WTC11 (cell line): ENCODE measurements around the gene ABCB4. TPM values are rescaled to one million over a fixed set of nuclear protein-coding genes. Genes with fewer than 3 reads are reported as not detected.

Experiments used
- ATAC-seq: fragments of 200-7000 bp; cut with Tn5 transposase; 2 replicates; pipeline ENCODE4 v1.10.0; 2021; ENCODE audit warnings: mild to moderate bottlenecking, moderate library complexity
- CTCF ChIA-PET: fragments of 300-600 bp; sonication (Branson Sonifier 250); formaldehyde crosslinking; loops from one replicate; lab custom pipeline; 2021; ENCODE audit warnings: antibody characterized with exemption; lab: Charles Lee
- POLR2A ChIA-PET: fragments of 350-600 bp; sonication (Branson Sonifier 250); formaldehyde crosslinking; loops from one replicate; lab custom pipeline; 2021; ENCODE audit warnings: antibody characterized with exemption; lab: Charles Lee
- DNase-seq: peaks from one replicate; pipeline ENCODE4 v3.0.0; 2021; ENCODE audit warnings: low spot score
- H3K27ac Mint-ChIP-seq: 2 replicates; pipeline ENCODE4 v1.8.0; 2021; ENCODE audit warnings: mixed read lengths
- H3K27me3 Mint-ChIP-seq: 2 replicates; pipeline ENCODE4 v1.8.0; 2021; ENCODE audit warnings: low read depth, mild to moderate bottlenecking, moderate library complexity, mixed read lengths
- H3K36me3 Mint-ChIP-seq: 2 replicates; pipeline ENCODE4 v1.8.0; 2021; ENCODE audit warnings: mixed read lengths
- H3K4me1 Mint-ChIP-seq: 2 replicates; pipeline ENCODE4 v1.8.0; 2022; ENCODE audit warnings: mixed read lengths
- H3K4me3 Mint-ChIP-seq: 2 replicates; pipeline ENCODE4 v1.8.0; 2021; ENCODE audit warnings: mild to moderate bottlenecking, moderate library complexity, mixed read lengths
- H3K9me3 Mint-ChIP-seq: 2 replicates; pipeline ENCODE4 v1.8.0; 2021; ENCODE audit warnings: mixed read lengths
- EMX1 ChIP-seq: fragments of 250-450 bp; sonication (Bioruptor Pico); IDR thresholded peaks from 2 replicates; pipeline ENCODE4 v1.8.0; 2021; ENCODE audit warnings: mild to moderate bottlenecking
- HMGA2 ChIP-seq: fragments of 250-450 bp; sonication (Bioruptor Pico); IDR thresholded peaks from 2 replicates; pipeline ENCODE4 v1.4.0; 2021; ENCODE audit warnings: mild to moderate bottlenecking, moderate library complexity
- OVOL2 ChIP-seq: fragments of 250-450 bp; sonication (Bioruptor Pico); IDR thresholded peaks from 2 replicates; pipeline ENCODE4 v1.9.0; 2021; ENCODE audit warnings: mild to moderate bottlenecking, borderline replicate concordance
- RELA ChIP-seq: sonication (generic); formaldehyde crosslinking; IDR thresholded peaks from 2 replicates; pipeline ENCODE4 v1.8.1; 2022; ENCODE audit warnings: missing genetic modification reagents, mild to moderate bottlenecking, borderline replicate concordance
- TEAD1 ChIP-seq: sonication (generic); formaldehyde crosslinking; IDR thresholded peaks from 2 replicates; pipeline ENCODE4 v1.8.0; 2022; ENCODE audit warnings: mild to moderate bottlenecking, missing genetic modification reagents
- ZNF263 ChIP-seq: sonication (generic); formaldehyde crosslinking; IDR thresholded peaks from 2 replicates; pipeline ENCODE4 v1.8.1; 2022; ENCODE audit warnings: low read depth, mild to moderate bottlenecking, moderate library complexity, missing genetic modification reagents
- ZNF671 ChIP-seq: fragments of 250-450 bp; sonication (Bioruptor Pico); IDR thresholded peaks from 2 replicates; pipeline ENCODE4 v1.8.0; 2021; ENCODE audit warnings: mild to moderate bottlenecking
- total RNA-seq: library from RNA; stranded (reverse); gene quantifications from 3 replicates; pipeline ENCODE4 v1.2.3, GENCODE V29; 2021
- TF ChIP-seq, protein P1 (sequence below): sonication (generic); formaldehyde crosslinking; conservative IDR thresholded peaks from 2 replicates; pipeline ENCODE4 v1.8.1; 2023; ENCODE audit warnings: mild to moderate bottlenecking, low read depth, missing genetic modification reagents, moderate library complexity
- TF ChIP-seq, protein P2 (sequence below): sonication (generic); formaldehyde crosslinking; conservative IDR thresholded peaks from 2 replicates; pipeline ENCODE4 v1.8.1; 2022; ENCODE audit warnings: mild to moderate bottlenecking, missing genetic modification reagents
- TF ChIP-seq, protein P3 (sequence below): sonication (generic); formaldehyde crosslinking; IDR thresholded peaks from 2 replicates; pipeline ENCODE4 v1.8.1; 2023; ENCODE audit warnings: mild to moderate bottlenecking, missing genetic modification reagents, moderate library complexity
- TF ChIP-seq, protein P4 (sequence below): fragments of 250-450 bp; sonication (Bioruptor Pico); IDR thresholded peaks from 2 replicates; pipeline ENCODE4 v1.9.0; 2021; ENCODE audit warnings: mild to moderate bottlenecking
- TF ChIP-seq, protein P5 (sequence below): sonication (generic); formaldehyde crosslinking; IDR thresholded peaks from 2 replicates; pipeline ENCODE4 v1.8.0; 2023; ENCODE audit warnings: mild to moderate bottlenecking, missing genetic modification reagents
- TF ChIP-seq, protein P6 (sequence below): sonication (generic); formaldehyde crosslinking; IDR thresholded peaks from 2 replicates; pipeline ENCODE4 v1.8.1; 2022; ENCODE audit warnings: low read depth, missing genetic modification reagents, borderline replicate concordance
- TF ChIP-seq, protein P7 (sequence below): sonication (generic); formaldehyde crosslinking; IDR thresholded peaks from 2 replicates; pipeline ENCODE4 v1.8.1; 2022; ENCODE audit warnings: mild to moderate bottlenecking, moderate library complexity, missing genetic modification reagents
- TF ChIP-seq, protein P8 (sequence below): sonication (generic); formaldehyde crosslinking; IDR thresholded peaks from 2 replicates; pipeline ENCODE4 v1.8.0; 2023; ENCODE audit warnings: missing genetic modification reagents
- TF ChIP-seq, protein P9 (sequence below): sonication (generic); formaldehyde crosslinking; IDR thresholded peaks from 2 replicates; pipeline ENCODE4 v1.8.1; 2023; ENCODE audit warnings: mild to moderate bottlenecking, missing genetic modification reagents

Gene ABCB4
- total RNA-seq, 1 experiment from 2014 or later = 1.2 TPM

DNA sequence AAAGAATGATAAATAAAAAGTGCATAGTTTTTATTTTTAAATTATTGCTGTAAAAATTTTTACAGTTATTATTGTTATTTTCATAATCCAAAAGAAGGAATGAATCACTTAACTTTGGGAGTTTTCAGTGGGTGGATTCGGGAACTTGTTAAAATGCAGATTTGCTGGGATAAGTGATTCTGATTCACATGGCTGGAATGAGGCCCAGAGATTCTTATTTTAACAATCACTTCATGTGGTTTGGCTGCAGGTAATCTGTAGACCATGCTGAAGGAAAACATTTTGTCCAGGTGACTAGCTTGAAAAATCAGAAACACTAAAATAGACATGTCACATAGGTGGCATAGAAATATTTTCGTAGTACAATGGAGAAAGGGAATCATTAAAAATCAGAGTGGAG, 116.1 kb downstream of the ABCB4 start:
- H3K27me3 Mint-ChIP-seq = no peaks in the 10 kb centered on the region
- H3K27ac Mint-ChIP-seq = no peak overlapping the region
- peaks cover 34% of the 10 kb centered on the region for H3K9me3 Mint-ChIP-seq
- POLR2A ChIA-PET = no interaction called here
- H3K4me1 Mint-ChIP-seq = peaks cover 3% of the 10 kb centered on the region
- DNase-seq (no peak), ATAC-seq (no peak)
- CTCF ChIA-PET = no interaction called here
- H3K36me3 Mint-ChIP-seq = peaks cover 44% of the 10 kb centered on the region
- no peak overlapping the region for H3K4me3 Mint-ChIP-seq
- TF ChIP-seq, protein P1, sequence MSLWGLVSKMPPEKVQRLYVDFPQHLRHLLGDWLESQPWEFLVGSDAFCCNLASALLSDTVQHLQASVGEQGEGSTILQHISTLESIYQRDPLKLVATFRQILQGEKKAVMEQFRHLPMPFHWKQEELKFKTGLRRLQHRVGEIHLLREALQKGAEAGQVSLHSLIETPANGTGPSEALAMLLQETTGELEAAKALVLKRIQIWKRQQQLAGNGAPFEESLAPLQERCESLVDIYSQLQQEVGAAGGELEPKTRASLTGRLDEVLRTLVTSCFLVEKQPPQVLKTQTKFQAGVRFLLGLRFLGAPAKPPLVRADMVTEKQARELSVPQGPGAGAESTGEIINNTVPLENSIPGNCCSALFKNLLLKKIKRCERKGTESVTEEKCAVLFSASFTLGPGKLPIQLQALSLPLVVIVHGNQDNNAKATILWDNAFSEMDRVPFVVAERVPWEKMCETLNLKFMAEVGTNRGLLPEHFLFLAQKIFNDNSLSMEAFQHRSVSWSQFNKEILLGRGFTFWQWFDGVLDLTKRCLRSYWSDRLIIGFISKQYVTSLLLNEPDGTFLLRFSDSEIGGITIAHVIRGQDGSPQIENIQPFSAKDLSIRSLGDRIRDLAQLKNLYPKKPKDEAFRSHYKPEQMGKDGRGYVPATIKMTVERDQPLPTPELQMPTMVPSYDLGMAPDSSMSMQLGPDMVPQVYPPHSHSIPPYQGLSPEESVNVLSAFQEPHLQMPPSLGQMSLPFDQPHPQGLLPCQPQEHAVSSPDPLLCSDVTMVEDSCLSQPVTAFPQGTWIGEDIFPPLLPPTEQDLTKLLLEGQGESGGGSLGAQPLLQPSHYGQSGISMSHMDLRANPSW = no peak
- TF ChIP-seq ZNF263 (CRISPR knock-in tag) = no peak
- no peak for TF ChIP-seq OVOL2 (CRISPR knock-in tag)
- TF ChIP-seq, protein P2, sequence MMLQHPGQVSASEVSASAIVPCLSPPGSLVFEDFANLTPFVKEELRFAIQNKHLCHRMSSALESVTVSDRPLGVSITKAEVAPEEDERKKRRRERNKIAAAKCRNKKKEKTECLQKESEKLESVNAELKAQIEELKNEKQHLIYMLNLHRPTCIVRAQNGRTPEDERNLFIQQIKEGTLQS (CRISPR knock-in tag) = no peak
- TF ChIP-seq, protein P3, sequence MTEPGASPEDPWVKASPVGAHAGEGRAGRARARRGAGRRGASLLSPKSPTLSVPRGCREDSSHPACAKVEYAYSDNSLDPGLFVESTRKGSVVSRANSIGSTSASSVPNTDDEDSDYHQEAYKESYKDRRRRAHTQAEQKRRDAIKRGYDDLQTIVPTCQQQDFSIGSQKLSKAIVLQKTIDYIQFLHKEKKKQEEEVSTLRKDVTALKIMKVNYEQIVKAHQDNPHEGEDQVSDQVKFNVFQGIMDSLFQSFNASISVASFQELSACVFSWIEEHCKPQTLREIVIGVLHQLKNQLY (CRISPR knock-in tag) = no peak
- TF ChIP-seq, protein P4, sequence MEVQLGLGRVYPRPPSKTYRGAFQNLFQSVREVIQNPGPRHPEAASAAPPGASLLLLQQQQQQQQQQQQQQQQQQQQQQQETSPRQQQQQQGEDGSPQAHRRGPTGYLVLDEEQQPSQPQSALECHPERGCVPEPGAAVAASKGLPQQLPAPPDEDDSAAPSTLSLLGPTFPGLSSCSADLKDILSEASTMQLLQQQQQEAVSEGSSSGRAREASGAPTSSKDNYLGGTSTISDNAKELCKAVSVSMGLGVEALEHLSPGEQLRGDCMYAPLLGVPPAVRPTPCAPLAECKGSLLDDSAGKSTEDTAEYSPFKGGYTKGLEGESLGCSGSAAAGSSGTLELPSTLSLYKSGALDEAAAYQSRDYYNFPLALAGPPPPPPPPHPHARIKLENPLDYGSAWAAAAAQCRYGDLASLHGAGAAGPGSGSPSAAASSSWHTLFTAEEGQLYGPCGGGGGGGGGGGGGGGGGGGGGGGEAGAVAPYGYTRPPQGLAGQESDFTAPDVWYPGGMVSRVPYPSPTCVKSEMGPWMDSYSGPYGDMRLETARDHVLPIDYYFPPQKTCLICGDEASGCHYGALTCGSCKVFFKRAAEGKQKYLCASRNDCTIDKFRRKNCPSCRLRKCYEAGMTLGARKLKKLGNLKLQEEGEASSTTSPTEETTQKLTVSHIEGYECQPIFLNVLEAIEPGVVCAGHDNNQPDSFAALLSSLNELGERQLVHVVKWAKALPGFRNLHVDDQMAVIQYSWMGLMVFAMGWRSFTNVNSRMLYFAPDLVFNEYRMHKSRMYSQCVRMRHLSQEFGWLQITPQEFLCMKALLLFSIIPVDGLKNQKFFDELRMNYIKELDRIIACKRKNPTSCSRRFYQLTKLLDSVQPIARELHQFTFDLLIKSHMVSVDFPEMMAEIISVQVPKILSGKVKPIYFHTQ = no peak
- TF ChIP-seq RELA (CRISPR knock-in tag) = no peak
- TF ChIP-seq ZNF671 = no peak
- TF ChIP-seq EMX1 (CRISPR knock-in tag) = no peak
- TF ChIP-seq, protein P5, sequence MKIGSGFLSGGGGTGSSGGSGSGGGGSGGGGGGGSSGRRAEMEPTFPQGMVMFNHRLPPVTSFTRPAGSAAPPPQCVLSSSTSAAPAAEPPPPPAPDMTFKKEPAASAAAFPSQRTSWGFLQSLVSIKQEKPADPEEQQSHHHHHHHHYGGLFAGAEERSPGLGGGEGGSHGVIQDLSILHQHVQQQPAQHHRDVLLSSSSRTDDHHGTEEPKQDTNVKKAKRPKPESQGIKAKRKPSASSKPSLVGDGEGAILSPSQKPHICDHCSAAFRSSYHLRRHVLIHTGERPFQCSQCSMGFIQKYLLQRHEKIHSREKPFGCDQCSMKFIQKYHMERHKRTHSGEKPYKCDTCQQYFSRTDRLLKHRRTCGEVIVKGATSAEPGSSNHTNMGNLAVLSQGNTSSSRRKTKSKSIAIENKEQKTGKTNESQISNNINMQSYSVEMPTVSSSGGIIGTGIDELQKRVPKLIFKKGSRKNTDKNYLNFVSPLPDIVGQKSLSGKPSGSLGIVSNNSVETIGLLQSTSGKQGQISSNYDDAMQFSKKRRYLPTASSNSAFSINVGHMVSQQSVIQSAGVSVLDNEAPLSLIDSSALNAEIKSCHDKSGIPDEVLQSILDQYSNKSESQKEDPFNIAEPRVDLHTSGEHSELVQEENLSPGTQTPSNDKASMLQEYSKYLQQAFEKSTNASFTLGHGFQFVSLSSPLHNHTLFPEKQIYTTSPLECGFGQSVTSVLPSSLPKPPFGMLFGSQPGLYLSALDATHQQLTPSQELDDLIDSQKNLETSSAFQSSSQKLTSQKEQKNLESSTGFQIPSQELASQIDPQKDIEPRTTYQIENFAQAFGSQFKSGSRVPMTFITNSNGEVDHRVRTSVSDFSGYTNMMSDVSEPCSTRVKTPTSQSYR (CRISPR knock-in tag) = no peak
- TF ChIP-seq, protein P6, sequence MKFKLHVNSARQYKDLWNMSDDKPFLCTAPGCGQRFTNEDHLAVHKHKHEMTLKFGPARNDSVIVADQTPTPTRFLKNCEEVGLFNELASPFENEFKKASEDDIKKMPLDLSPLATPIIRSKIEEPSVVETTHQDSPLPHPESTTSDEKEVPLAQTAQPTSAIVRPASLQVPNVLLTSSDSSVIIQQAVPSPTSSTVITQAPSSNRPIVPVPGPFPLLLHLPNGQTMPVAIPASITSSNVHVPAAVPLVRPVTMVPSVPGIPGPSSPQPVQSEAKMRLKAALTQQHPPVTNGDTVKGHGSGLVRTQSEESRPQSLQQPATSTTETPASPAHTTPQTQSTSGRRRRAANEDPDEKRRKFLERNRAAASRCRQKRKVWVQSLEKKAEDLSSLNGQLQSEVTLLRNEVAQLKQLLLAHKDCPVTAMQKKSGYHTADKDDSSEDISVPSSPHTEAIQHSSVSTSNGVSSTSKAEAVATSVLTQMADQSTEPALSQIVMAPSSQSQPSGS (CRISPR knock-in tag) = no peak
- no peak for TF ChIP-seq TEAD1 (CRISPR knock-in tag)
- TF ChIP-seq, protein P7, sequence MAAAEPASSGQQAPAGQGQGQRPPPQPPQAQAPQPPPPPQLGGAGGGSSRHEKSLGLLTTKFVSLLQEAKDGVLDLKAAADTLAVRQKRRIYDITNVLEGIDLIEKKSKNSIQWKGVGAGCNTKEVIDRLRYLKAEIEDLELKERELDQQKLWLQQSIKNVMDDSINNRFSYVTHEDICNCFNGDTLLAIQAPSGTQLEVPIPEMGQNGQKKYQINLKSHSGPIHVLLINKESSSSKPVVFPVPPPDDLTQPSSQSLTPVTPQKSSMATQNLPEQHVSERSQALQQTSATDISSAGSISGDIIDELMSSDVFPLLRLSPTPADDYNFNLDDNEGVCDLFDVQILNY (CRISPR knock-in tag) = no peak
- TF ChIP-seq HMGA2 (CRISPR knock-in tag) = no peak
- TF ChIP-seq, protein P8, sequence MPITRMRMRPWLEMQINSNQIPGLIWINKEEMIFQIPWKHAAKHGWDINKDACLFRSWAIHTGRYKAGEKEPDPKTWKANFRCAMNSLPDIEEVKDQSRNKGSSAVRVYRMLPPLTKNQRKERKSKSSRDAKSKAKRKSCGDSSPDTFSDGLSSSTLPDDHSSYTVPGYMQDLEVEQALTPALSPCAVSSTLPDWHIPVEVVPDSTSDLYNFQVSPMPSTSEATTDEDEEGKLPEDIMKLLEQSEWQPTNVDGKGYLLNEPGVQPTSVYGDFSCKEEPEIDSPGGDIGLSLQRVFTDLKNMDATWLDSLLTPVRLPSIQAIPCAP (CRISPR knock-in tag) = no peak
- TF ChIP-seq, protein P9, sequence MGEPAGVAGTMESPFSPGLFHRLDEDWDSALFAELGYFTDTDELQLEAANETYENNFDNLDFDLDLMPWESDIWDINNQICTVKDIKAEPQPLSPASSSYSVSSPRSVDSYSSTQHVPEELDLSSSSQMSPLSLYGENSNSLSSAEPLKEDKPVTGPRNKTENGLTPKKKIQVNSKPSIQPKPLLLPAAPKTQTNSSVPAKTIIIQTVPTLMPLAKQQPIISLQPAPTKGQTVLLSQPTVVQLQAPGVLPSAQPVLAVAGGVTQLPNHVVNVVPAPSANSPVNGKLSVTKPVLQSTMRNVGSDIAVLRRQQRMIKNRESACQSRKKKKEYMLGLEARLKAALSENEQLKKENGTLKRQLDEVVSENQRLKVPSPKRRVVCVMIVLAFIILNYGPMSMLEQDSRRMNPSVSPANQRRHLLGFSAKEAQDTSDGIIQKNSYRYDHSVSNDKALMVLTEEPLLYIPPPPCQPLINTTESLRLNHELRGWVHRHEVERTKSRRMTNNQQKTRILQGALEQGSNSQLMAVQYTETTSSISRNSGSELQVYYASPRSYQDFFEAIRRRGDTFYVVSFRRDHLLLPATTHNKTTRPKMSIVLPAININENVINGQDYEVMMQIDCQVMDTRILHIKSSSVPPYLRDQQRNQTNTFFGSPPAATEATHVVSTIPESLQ = no peak
